ENCODE results near the gene FGF8.
"Not testable (repeated sequence)": the region's sequence is repeated elsewhere in the genome, so short reads cannot be mapped to it uniquely, and the experiment has no call there.

Gene FGF8, protein sequence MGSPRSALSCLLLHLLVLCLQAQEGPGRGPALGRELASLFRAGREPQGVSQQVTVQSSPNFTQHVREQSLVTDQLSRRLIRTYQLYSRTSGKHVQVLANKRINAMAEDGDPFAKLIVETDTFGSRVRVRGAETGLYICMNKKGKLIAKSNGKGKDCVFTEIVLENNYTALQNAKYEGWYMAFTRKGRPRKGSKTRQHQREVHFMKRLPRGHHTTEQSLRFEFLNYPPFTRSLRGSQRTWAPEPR

DNA sequence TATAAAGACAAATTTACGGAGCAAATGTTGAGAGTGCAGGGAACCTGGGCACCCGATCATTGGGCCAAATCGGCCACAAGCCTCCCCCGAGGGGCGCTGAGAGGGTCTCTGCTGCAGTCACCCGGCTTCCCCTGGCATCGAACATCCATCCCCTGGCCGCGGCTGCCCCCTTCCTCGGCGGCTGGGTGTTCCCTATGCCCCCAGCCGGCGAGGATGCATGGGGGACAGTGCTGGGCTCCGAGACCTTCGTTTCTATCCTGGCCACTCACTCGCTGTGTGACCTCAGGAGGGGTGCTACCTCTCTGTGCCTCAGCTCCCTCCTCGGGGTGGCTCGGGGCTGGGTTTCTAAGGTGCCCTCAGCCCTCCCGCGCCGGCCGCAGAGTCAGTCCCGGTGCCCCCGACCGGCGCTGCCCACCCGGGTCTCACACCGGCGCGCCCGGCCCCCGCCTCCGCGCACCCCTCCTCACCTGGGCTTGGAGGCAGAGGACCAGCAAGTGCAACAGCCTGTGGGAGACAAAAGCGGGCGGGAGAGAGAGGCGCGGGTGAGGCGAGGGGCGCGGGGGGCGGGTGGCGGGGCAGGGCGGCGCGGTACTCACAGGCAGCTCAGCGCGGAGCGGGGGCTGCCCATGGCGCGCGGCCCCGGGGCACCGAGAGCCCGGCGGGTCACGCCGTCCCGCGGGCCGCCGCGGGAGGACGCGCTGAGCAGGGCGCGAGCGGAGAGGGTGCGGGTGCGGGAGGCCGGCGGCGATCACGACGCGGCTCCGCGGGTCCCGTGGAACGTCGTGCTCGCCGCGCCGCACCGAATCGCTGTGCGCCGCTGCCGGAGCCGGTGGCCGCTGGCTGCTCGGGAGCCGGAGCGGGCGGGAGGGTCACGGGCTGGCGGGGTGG, at the start of gene FGF8:
Gene FGF8, minus strand, starts transcription at position 842 of the 888 bp plus-strand sequence. Its CDS starts 214 bp downstream, at position 628.
- no peak for DNase-seq

DNA sequence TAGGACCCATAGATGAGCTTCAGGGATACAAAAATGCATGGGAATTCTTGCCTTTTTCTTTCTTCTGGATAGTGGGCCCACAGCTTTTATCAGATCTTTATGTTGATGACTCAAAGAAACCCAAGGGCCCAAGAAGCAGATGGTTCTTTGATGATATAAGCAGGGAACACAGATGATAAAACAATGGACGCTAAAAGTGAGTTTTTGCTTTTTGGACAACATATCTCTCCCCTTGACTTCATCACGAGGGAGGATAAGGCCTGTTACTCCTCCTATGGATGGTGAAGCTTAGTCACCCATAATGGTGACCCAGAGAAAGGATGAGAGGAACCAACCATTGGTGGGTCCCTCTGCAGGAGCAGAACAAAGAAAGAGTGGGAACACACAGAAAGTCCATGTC, 48.8 kb upstream of the FGF8 start:
- no peak for DNase-seq

DNA sequence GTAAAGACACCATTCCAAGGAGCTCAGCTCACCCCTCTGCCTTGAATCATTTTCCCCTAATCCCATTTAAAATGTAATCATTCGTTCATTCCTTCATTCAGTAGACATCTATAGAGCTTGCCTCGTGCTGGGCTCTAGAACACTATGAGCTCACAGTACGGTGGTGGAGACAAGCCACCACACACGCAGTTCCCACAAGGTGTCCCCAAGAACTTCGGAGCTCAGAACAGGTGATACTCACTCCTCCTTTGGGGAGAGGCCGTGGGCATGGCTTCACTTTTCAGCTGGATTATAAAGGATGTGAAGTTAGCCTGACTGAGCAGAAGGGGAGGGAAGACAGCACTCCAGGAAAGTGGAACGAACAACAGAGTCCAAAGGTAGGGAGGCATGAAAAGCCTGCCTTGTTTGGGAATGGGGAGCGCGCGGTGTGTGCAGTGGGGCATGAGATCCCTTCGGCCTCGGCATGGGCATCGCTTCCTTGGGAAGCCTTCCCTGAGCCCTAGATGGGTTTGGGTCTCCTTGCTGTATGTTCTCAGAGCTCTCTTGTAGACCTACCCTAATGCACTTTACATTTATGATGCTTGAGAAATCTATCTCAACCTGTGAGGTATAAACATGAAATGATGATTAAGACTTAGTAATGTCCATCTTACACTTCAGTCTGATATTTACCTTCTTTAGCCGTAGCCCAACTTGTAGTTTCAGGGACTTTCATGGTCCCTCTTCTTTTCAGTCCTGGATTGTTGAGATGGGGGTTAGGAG, 43.1 kb upstream of the FGF8 start:
- no peak for DNase-seq

DNA sequence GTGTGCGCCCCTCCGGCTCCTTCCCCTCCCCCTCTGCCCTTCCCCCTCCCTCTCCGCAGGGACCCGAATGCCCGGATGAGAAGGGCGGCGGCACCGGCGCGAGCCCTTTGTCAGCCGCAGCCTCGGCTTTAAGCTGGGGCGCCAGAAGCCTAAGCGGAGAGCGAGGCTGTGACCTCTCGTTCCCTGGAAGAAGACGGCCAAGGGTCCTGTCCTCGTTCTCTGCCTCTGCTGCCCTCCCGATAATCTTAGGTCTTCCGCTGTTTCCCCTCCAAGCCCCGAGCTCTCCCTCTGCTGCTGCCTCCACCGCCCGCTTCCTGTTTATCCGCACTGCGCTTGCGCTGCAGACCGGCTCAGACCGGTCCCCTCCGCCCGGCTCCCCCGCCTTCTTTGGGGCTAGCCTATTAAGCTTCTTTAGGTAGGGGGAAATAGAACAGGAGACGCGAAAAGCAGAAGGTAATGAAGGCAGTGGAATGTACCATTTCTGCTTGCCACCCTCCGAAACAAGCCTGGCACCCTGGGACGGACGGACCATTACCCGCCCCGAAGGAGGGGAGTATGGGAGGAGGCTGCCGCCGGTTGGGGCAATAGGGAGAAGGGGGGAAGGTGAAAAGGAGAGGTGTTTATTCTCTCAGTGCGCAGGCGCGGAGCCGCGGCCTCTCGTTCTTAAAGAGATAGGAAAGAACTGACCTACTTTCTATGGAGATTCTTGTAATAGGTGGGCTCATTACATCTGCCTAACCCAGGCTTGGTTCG, 42.4 kb upstream of the FGF8 start, which contains the start of gene OGA:
Gene OGA, minus strand, starts transcription at position 326 of the 753 bp plus-strand sequence. CDS start 422 bp downstream, outside the sequence.
- peak; percentile 99 for DNase-seq

DNA sequence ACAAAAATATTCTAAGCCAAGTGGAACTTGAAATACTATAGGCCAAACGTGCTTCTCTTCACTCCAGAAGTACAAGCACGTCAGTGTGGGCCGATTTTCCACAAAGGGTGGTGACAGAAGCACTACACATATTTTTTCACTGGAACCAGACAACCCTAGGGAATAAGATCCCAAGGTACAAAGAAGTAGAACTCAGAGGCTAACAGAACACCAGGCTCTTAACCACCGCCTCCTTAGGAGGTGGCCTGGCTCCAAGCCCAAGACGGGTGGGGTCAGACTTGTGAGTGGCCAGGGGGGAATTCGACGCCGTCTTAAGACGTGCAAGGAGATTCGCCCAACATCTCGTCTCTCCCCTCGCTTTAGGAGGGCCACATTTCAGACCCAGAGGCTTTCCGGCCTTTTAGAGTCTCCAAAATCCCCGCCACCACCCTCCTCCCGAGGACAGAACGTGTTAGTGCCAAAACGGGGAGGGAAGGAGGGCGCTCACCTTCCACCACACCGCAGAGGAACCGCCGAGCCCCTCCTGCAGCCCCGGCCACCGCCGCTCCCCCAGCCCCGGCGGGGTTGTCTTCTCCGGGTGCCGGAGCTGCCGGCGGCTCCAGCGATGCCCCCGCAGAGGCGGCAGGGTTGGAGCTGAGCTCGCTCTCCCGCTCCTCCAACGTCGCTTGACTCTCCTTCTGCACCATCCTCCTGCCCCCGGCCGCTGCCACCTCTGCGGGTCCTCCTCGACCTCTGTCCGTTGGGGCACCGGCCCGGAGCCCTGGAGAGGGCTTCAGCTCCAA, 41.6 kb upstream of the FGF8 start:
- peak; percentile 88 for DNase-seq

DNA sequence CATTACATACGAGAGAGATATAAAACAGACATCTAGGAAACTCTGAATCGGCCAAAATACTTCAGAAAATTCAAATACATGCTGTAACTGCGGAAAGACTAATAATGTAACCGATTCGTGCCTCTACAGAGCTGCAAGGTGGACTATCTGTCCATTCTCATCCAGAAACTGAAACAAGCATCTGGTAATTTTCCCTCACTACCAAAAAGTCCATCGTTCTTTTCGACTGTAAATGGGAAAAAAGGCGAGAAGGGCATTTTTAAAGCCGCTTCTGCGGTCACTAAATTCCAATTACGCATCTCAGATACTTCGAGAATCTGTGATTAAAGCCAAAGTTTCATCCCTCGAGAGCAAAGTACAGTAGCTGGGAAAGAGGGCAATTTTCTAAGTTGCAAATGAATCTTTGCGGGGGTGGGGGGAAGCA, 41.0 kb upstream of the FGF8 start:
- no peak for DNase-seq

DNA sequence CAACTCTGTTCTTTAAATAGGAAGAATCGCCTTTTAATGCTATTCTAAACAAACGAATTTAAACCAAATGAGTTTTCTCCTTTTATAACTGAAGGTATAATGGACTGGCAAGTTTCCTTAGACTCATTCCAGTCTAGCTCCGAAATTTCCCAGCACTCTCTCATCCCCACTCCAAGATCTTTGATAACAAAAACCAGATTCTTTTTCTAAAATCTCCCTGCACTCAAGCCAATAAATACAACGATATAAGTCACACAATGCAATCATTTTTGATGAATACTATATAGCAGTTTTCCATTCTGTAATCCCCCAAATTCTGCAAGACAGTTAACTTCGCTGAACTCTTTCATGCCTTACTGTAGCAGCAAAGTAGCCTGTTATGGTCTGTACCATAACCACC, 40.5 kb upstream of the FGF8 start:
- peak; percentile 55 for DNase-seq

DNA sequence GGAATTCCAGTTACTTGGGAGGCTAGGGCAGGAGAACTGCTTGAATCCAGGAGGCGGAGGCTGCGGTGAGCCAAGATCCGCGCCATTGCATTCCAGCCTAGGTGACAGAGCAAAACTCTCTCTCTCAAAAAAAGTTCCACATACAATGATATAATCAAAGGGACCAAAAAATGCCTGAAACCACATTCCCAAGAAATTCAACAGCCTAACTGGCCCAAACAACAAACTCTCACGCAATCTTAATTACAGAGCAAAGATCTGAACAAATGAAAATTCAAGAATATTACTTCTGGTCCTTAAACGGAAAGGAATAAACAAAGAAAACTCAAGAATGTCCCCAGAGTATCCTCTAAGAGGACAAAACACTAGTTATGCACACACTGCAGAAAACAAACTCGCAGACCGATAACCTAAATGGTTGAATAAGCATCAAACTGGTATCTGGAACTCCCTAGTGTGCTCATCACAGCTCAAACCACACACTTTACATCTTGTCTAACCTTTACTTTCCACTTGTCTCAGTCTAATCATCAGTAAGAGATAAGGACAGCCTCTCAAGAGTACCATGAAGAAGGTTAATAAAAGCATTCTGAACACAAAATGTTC, 38.7 kb upstream of the FGF8 start:
- peak; percentile 39 for DNase-seq

DNA sequence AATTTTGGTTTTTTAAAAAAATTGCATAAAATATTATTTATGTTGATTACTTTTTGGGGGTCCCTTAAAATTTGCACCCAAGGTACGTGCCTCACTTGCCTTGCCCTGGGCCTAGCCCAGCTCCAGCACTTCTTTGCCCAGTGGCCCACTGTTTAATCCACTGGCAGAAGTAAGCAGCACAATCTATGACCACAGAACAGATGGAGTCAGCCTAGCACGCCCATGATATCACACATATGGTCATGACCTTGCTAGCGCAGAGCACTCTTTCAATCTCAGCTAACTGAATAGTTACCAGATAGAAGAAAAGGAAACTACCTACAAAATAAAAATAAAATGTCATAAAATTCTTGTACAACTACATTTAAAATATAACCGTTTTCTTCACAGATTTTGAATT, 36.7 kb upstream of the FGF8 start:
- no peak for DNase-seq

DNA sequence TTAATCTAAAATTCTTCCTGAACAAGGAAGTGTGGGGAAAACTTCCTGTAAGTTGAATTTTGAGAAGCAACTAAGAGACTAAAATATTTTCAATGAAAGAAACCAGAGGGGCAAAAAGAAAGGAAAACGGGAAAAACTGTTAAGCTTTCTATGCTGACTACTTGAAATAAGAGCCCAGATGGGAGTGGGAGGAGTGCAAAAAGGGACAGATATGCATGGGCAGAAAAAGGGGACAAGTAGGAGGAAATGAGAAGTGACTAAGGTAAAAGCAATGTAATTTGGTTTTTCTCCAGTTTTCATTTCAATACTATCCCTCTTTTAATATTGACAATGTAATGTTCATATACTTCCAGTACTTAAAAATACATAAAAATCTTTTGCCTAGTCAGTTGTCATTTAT, 31.2 kb upstream of the FGF8 start:
- DNase-seq, result no peak

DNA sequence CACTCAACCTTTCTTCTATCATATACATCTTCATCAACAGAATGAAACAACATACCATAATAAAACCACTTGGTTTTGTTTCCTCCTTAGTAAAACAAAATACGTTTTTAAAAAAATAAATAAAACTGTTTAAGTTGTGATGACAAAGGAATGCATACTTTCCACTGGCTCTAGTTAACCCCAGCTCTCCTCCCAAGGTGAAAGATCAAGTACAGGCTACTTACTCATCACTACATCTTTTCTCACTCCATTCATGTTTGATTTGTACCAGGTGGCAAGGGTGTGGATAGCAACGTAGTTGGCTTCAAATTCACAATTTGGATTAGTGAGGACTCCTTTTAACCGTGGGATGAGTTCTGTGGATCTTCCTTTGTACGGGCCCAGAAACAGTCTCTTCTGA, 27.6 kb upstream of the FGF8 start:
- no peak for DNase-seq

DNA sequence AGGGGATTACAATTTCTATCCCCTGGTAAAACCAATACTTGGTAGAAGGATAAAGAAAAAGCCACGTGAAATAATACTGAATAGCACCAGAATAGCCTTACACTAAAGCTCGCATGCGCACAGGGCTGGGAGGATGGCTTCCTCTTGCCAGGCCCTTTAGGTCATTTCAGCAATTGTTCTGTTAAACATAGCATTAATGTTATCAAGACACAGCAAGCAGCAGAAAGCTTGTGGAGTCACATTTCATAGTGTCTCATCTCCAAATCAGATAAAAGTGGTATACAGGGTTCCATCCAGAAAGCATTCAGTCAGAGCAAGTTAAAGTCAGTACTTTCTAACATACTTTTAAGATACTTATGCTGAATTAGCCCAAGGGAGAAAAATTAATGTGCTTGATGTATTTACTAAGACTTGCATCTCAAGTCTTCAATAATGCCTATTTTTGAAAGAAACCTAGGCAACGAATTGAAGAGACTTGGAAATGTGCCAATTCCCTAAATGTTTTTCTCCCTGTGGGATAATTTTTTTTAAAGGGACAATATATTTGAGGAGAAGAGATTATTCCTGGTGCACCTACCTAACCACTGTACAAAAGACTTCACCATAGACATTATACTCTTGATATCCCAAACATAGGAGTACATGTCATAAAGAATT, 21.6 kb upstream of the FGF8 start:
- no peak for DNase-seq

DNA sequence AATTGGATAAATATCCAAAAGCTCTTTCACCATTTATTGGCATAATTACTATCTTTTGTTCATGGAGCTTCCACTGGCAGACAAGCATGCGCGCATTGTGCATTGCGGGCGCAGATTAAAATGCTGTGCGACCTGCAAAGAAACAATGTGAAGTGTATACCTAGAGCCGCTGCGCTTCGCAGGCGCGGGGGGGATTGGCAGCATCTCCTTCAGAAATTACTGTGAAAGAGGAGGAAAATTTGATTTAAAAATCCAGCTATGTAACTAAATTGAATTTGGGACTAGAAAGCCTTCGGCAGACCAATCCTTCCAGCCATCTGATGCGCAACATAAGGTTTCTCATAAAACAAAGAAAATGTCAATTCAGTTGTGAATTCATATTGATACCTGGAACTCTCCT, 17.6 kb upstream of the FGF8 start:
- no peak for DNase-seq

DNA sequence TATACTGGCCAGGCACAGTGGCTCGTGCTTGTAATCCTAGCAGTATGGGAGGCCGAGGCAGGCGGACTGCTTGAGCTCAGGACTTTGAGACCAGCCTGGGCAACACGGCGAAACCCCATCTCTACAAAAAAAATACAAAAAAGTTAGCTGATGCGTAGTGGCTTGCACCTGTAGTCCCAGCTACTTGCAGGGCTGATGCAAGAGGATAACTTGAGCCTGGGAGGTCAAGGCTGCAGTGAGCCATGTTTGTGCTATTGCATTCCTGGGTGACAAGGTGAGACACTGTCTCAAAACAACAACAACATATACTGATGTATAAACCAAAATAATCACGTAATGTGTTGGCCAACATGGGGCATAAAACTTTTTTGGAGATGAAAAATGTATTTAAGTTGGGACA, 13.8 kb upstream of the FGF8 start:
- DNase-seq, result no peak

DNA sequence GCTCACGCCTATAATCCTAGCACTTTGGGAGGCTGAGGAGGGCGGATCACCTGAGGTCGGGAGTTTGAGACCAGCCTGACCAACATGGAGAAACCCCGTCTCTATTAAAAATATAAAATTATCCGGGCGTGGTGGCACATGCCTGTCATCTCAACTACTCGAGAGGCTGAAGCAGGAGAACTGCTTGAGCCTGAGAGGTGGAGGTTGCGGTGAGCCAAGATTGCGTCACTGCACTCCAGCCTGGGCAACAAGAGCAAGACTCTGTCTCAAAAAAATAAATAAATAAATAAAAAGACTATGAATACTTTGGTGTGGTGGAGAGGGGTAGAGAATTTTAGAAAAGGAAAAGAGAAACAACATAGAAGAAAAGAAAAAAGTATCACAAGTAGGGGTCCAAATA, 13.3 kb upstream of the FGF8 start:
- DNase-seq, result not testable (repeated sequence)

DNA sequence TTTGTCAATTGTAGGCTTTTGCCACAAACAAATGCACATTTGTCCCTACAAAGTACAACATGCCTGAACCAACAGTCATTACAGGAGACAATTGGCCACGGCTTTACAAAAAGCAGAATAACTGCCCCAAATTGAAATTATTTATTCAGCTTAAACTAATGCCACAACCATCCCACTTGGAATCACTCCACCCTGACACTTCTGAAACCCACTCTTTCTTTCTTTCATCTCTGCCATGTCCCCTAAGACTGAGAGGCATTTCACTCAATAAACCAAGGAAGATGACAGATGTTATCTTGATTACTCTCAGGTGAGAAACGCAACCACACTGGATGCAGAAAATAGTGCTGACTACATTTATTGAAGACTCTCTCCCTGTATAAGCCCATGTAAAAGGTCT, 9.9 kb upstream of the FGF8 start:
- DNase-seq, result no peak

DNA sequence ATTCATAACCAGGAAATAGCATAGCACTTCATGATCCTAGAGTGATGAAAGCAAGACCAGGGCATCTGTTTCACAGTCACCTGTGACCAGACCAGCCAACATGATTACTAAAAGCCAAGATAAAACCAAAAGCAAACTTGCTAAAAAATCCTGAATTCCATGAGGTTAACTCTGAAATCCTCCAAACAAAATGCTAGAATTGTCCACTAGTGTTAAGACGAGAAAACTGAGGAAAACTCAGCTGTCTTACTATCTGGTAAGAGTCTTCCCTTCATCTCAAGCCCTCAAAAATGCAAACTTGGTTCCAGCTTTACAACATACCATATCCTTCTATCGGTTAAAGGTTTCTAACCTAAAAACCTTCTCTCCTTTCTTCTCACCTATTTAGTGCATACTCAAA, 8.6 kb upstream of the FGF8 start:
- no peak for DNase-seq

DNA sequence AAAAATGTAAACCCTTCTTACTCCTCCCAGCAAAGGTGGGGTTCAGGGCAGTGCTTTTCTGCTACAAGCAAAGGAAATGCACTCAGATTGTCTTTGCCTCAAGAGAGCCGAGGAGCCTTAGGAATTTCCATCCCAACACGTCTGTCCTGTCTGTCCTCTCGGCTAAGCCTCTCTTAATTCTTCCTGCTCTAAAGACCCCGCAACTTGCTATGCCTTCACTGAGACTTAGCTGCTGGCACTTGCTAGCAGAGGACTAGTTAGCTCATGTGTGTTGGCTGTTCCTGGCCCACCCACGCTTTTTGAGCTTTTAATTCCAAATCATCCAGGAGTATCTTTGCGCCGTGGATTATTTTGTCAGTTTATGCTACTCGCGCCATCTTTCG, 7.8 kb upstream of the FGF8 start:
- no peak for DNase-seq

DNA sequence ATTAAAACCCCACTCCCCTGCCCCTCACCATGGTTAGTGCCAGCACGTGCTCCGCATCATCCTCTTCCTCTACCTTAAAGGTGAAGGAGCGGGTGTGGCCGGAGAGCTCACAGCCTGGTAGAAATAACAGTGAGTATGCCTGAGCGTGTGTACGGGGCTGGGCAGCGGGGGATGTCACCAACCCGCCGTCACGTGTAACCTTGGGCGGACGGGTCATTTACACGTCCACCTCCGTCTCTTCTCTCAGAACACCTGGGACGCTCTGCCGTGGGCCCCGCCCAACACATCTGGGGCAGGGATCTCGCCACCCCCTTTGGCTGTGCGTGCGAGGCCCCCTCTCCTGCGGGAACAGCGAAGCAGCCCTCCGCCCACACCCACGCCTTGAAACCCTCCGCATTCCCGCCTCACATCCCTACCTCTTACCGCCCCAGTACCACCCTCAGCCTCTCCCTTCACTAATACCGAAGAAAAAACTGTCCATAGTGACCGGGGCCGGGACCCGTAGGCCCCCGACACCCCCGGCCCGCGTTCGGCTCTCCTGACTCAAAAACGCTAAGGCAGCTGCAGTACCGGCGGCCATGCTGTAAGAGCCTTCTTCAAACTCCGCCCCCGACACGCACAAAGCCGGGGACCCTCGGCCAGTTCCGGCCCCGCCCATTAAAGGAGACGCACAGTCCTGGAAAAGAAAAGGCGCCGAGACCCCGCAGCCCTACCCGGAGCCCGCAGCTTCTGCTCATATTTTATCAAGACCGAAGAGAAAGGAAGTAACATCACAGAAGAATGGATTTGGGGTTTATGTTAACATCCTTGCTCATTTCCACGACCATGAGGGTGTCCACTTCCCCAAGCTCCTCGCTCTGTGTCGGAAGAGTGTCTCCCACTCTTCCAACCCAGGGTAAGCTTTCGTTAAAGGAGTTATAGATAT, 7.2 kb upstream of the FGF8 start, which contains the start of gene NPM3:
Gene NPM3, minus strand, starts transcription at position 636 of the 925 bp plus-strand sequence. Its CDS starts 56 bp downstream, at position 580.
- peak; percentile 76 for DNase-seq
